ENCODE results near the gene TPM2.
A peak's percentile ranks its signal among the peaks of the same experiment; 100 is the strongest.

Gene TPM2

GRCh38 chr9:35691757-35692301, 2.1 kb upstream of the TPM2 start:
- DNase-seq, result no peak

DNA sequence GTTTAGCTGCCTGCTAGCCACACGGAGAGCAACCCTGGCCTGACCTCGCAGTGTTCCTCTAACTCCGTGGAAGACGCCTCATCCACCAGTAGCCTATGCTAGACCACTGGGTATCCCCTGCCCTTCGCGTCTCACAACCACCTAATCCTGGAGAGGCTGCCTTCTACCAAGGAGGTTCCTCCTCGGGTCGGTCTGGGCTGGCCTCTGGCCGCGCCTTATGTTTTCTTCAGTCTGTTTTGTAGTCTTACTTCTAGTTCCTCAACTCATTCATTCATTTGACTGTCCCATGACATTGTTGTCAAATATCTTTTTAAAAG, 1.6 kb upstream of the TPM2 start:
- no peak for DNase-seq

GRCh38 chr9:35690614-35691333, 1.0 kb upstream of the TPM2 start:
- peak in 1 of 2 experiments; percentile 34 for DNase-seq

GRCh38 chr9:35690294-35690613, 529 bp upstream of the TPM2 start:
- peak in 1 of 2 experiments; percentile 12 for DNase-seq

- no peak for DNase-seq
Observed at GRCh38 chr9:35688558-35689541, 875 bp downstream of the TPM2 start.

DNA sequence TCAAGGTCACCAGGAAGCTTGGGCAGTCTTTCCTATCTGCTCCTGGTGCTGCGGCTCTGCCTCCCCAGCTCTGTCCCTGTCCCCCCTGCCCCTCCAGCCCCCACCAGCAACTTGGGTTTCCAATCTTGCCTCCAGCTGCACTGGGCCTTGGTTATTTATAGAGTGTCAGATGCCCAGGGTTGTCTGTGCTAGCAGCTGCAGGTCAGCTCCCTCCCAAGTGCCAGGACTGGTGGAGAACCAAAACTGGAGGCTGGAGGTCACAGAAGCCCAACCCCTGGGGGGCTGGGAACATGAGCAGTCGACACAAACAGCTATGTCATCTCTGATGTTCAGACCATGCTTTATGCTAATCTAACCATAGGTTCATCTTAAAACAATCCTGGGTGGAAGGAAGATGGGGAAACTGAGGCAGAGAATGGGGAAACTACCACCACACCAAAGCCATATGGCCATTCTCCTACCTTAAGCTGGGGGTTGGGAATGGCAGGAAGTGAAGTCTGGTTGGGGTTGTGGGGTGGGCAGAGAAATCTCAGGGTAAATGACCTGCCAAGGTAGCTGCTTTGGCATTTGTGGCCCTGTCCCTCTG, 1.7 kb downstream of the TPM2 start:
- DNase-seq, result no peak

- no peak for DNase-seq
Observed at GRCh38 chr9:35687306-35687705, 2.4 kb downstream of the TPM2 start.

GRCh38 chr9:35686222-35687203, 3.2 kb downstream of the TPM2 start:
- DNase-seq, result no peak

- no peak for DNase-seq
Observed at GRCh38 chr9:35685506-35685905, 4.2 kb downstream of the TPM2 start.

- no peak for DNase-seq
Observed at GRCh38 chr9:35684921-35685320, 4.8 kb downstream of the TPM2 start.

DNA sequence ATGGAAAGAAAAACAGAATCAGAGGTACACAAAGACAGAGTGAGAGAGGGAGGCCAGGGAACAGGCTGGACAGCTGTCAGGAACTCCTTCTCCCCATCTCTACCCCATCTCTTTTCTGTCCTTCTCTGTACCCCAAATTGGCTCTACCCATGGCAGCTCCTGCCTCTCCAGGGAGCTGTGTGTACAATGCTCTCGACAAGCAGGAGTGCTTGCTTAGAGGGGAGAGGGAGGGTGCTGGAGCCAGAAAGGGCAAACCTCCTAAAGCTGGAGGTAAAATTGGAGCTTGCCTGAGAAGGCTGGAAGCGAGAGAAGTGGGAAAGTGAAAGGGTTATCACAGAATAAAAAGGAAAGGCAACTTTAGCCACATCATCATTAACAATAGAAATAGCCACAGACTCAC, 6.4 kb downstream of the TPM2 start:
- DNase-seq, result no peak

- DNase-seq, result no peak
Observed at GRCh38 chr9:35682520-35683315, 7.0 kb downstream of the TPM2 start.

GRCh38 chr9:35682051-35682450, 7.7 kb downstream of the TPM2 start:
- DNase-seq, result no peak

- no peak for DNase-seq
Observed at GRCh38 chr9:35681341-35682002, 8.3 kb downstream of the TPM2 start.

GRCh38 chr9:35680331-35681105, 9.2 kb downstream of the TPM2 start:
- no peak for DNase-seq

GRCh38 chr9:35679766-35680330, 9.9 kb downstream of the TPM2 start:
- DNase-seq, result no peak

- no peak for DNase-seq
Observed at GRCh38 chr9:35679091-35679490, 10.6 kb downstream of the TPM2 start.

GRCh38 chr9:35675732-35676392, 13.9 kb downstream of the TPM2 start:
- no peak for DNase-seq

GRCh38 chr9:35675204-35675603, 14.5 kb downstream of the TPM2 start:
- DNase-seq, result no peak

Measured in NCI-H524 (cell line).